T-helper 9 cell (primary cell): ENCODE measurements around the gene SIK3.

Experiments
- DNase-seq: peaks from one replicate; pipeline ENCODE4 v3.0.0-alpha.2; 2020

SIK3 gene

GRCh38 chr11:116928102-116928777, 170.0 kb downstream of the SIK3 start:
- no peak for DNase-seq

- peak; percentile 17 for DNase-seq
Measured at GRCh38 chr11:116927163-116927974, 170.9 kb downstream of the SIK3 start.

GRCh38 chr11:116925050-116925449, 173.2 kb downstream of the SIK3 start:
- DNase-seq = no peak

GRCh38 chr11:116918925-116919655, 179.1 kb downstream of the SIK3 start:
- no peak for DNase-seq

- no peak for DNase-seq
Measured at GRCh38 chr11:116917632-116918031, 180.6 kb downstream of the SIK3 start.

GRCh38 chr11:116916886-116917285, 181.3 kb downstream of the SIK3 start:
- no peak for DNase-seq

- DNase-seq = no peak
Measured at GRCh38 chr11:116916052-116916451, 182.2 kb downstream of the SIK3 start.

GRCh38 chr11:116913000-116913399, 185.2 kb downstream of the SIK3 start:
- no peak for DNase-seq

- DNase-seq = no peak
Measured at GRCh38 chr11:116911976-116912734, 186.1 kb downstream of the SIK3 start.

- no peak for DNase-seq
Measured at GRCh38 chr11:116910847-116911246, 187.4 kb downstream of the SIK3 start.

- no peak for DNase-seq
Measured at GRCh38 chr11:116910378-116910777, 187.8 kb downstream of the SIK3 start.

GRCh38 chr11:116909245-116909644, 189.0 kb downstream of the SIK3 start:
- DNase-seq = no peak

GRCh38 chr11:116906479-116906878, 191.7 kb downstream of the SIK3 start:
- no peak for DNase-seq

GRCh38 chr11:116903090-116903489, 195.1 kb downstream of the SIK3 start:
- no peak for DNase-seq

- DNase-seq = no peak
Measured at GRCh38 chr11:116901964-116902688, 196.1 kb downstream of the SIK3 start.

GRCh38 chr11:116901211-116901610, 197.0 kb downstream of the SIK3 start:
- no peak for DNase-seq

GRCh38 chr11:116896211-116896610, 202.0 kb downstream of the SIK3 start:
- no peak for DNase-seq

GRCh38 chr11:116895048-116895757, 203.0 kb downstream of the SIK3 start:
- no peak for DNase-seq

- DNase-seq = no peak
Measured at GRCh38 chr11:116893906-116894305, 204.3 kb downstream of the SIK3 start.

GRCh38 chr11:116893437-116893836, 204.8 kb downstream of the SIK3 start:
- DNase-seq = no peak

- DNase-seq = no peak
Measured at GRCh38 chr11:116892374-116892773, 205.9 kb downstream of the SIK3 start.
